PC-9 (cell line): ENCODE results near the gene NUDT13. TPM values are rescaled to one million over a fixed set of nuclear protein-coding genes. Genes with fewer than 3 reads are reported as not detected.

Experiments used
- BruUV-seq: library from RNA; stranded (reverse); fragments of 400-500 nt; replicated peaks from 2 replicates; lab custom pipeline; 2021; lab: Mats Ljungman, UMichigan
- CTCF ChIA-PET: fragments of 300-600 bp; sonication (Branson Sonifier 250); formaldehyde crosslinking; loops from one replicate; lab custom pipeline; 2022; ENCODE audit warnings: antibody characterized with exemption; lab: Charles Lee
- POLR2A ChIA-PET: fragments of 300-600 bp; sonication (Branson Sonifier 250); formaldehyde crosslinking; loops from one replicate; lab custom pipeline; 2022; ENCODE audit warnings: antibody characterized with exemption; ENCODE audit not compliant: unreplicated experiment; lab: Charles Lee
- DNase-seq, 2 experiments: peaks; one replicate each; pipeline versions ENCODE4 v3.0.0 to v3.0.0-alpha.2; 2015 to 2022; ENCODE audit warnings: mixed read lengths in 1 of 2
- H2AFZ ChIP-seq: fragments of 200-600 bp; sonication (generic); 2 replicates; pipeline ENCODE4 v1.8.1; 2017; ENCODE audit warnings: antibody characterized with exemption
- H3F3A ChIP-seq: fragments of 200-600 bp; sonication (generic); 2 replicates; pipeline ENCODE4 v1.8.1; 2017; ENCODE audit warnings: antibody characterized with exemption, mild to moderate bottlenecking, low read depth; ENCODE audit not compliant: insufficient read depth
- H3K27ac ChIP-seq: fragments of 200-600 bp; sonication (generic); 2 replicates; pipeline ENCODE4 v1.6.1; 2016; ENCODE audit warnings: mixed run types
- H3K27me3 ChIP-seq: fragments of 200-600 bp; sonication (generic); 2 replicates; pipeline ENCODE4 v1.6.1; 2016; ENCODE audit warnings: low read depth, mixed run types; ENCODE audit not compliant: insufficient read depth
- H3K36me3 ChIP-seq: fragments of 200-600 bp; sonication (generic); 2 replicates; pipeline ENCODE4 v1.6.1; 2016; ENCODE audit warnings: low read depth, mixed run types
- H3K4me1 ChIP-seq: fragments of 200-600 bp; sonication (generic); replicated peaks from 2 replicates; pipeline ENCODE4 v1.6.1; 2016; ENCODE audit warnings: mixed run types; ENCODE audit not compliant: insufficient read depth
- H3K4me2 ChIP-seq: fragments of 200-600 bp; sonication (generic); 2 replicates; pipeline ENCODE4 v1.6.1; 2017; ENCODE audit warnings: mixed run types
- H3K4me3 ChIP-seq: fragments of 200-600 bp; sonication (generic); 2 replicates; pipeline ENCODE4 v1.6.1; 2016; ENCODE audit warnings: mixed run types
- H3K79me2 ChIP-seq: fragments of 200-600 bp; sonication (generic); 2 replicates; pipeline ENCODE4 v1.6.1; 2017; ENCODE audit warnings: low read depth, mixed run types
- H3K9me2 ChIP-seq: fragments of 200-600 bp; sonication (generic); 2 replicates; pipeline ENCODE4 v1.8.1; 2017; ENCODE audit warnings: mild to moderate bottlenecking; ENCODE audit not compliant: insufficient read depth
- H3K9me3 ChIP-seq: fragments of 200-600 bp; sonication (generic); 2 replicates; pipeline ENCODE4 v1.8.1; 2016; ENCODE audit warnings: low read depth; ENCODE audit not compliant: insufficient read depth
- H4K20me1 ChIP-seq: fragments of 200-600 bp; sonication (generic); 2 replicates; pipeline ENCODE4 v1.8.1; 2017; ENCODE audit not compliant: insufficient read depth
- EZH2 ChIP-seq: fragments of 200-600 bp; sonication (generic); IDR thresholded peaks from 2 replicates; pipeline ENCODE4 v1.8.0; 2017; ENCODE audit warnings: antibody characterized with exemption, low read depth
- intact Hi-C: fragments of 100-400 bp; cut with micrococcal nuclease; formaldehyde crosslinking; loops from one replicate; pipeline ENCODE4 v1.10.0; 2022; ENCODE audit not compliant: unreplicated experiment
- total RNA-seq: library from RNA; stranded (reverse); gene quantifications from 2 replicates; pipeline ENCODE4 v1.2.3, GENCODE V29; 2021
- TF ChIP-seq, protein P1 (sequence below): fragments of 200-600 bp; sonication (generic); conservative IDR thresholded peaks from 2 replicates; pipeline ENCODE4 v1.6.1; 2017; ENCODE audit warnings: mixed run types, antibody characterized with exemption, mild to moderate bottlenecking, moderate library complexity

Gene NUDT13
- total RNA-seq, 1 experiment from 2014 or later, result 5.2 TPM

DNA sequence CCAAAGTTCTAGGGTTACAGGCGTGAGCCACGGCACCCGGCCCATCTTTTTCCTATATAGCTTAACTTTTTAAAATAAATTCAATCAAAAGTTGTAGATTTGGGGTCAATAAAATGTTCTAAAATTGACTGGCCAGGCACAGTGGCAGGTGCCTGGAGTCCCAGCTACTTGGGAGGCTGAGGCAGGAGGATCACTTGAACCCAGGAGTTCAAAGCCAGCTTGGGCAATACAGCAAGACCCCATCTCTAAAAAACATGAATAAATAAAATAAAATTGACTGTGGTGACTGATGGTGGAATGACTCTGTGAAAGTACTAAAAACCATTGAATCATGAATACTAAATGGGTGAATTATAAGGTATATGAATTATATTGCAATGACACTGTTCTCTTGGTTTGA is 34.4 kb upstream of the NUDT13 start:
- H3K36me3 ChIP-seq, result no peaks in the 10 kb centered on the region
- no peak overlapping the region for H2AFZ ChIP-seq
- H3K9me2 ChIP-seq, result no peaks in the 10 kb centered on the region
- H3K4me3 ChIP-seq, result no peak overlapping the region
- DNase-seq, result no peak
- H3F3A ChIP-seq, result no peaks in the 10 kb centered on the region
- no peaks in the 10 kb centered on the region for H3K27me3 ChIP-seq
- CTCF ChIA-PET, result no interaction called here
- H4K20me1 ChIP-seq, result no peaks in the 10 kb centered on the region
- no TSS peak for BruUV-seq
- no peak overlapping the region for H3K27ac ChIP-seq
- H3K79me2 ChIP-seq, result peaks cover 3% of the 10 kb centered on the region; the same call in 1 of the 2 replicates
- POLR2A ChIA-PET, result no interaction called here
- H3K4me2 ChIP-seq, result no peak overlapping the region
- no peaks in the 10 kb centered on the region for H3K9me3 ChIP-seq
- TF ChIP-seq EZH2, result no peak
- TF ChIP-seq, protein P1, sequence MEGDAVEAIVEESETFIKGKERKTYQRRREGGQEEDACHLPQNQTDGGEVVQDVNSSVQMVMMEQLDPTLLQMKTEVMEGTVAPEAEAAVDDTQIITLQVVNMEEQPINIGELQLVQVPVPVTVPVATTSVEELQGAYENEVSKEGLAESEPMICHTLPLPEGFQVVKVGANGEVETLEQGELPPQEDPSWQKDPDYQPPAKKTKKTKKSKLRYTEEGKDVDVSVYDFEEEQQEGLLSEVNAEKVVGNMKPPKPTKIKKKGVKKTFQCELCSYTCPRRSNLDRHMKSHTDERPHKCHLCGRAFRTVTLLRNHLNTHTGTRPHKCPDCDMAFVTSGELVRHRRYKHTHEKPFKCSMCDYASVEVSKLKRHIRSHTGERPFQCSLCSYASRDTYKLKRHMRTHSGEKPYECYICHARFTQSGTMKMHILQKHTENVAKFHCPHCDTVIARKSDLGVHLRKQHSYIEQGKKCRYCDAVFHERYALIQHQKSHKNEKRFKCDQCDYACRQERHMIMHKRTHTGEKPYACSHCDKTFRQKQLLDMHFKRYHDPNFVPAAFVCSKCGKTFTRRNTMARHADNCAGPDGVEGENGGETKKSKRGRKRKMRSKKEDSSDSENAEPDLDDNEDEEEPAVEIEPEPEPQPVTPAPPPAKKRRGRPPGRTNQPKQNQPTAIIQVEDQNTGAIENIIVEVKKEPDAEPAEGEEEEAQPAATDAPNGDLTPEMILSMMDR, result no peak
- intact Hi-C loops, result no loop called here
- no peaks in the 10 kb centered on the region for H3K4me1 ChIP-seq

DNA sequence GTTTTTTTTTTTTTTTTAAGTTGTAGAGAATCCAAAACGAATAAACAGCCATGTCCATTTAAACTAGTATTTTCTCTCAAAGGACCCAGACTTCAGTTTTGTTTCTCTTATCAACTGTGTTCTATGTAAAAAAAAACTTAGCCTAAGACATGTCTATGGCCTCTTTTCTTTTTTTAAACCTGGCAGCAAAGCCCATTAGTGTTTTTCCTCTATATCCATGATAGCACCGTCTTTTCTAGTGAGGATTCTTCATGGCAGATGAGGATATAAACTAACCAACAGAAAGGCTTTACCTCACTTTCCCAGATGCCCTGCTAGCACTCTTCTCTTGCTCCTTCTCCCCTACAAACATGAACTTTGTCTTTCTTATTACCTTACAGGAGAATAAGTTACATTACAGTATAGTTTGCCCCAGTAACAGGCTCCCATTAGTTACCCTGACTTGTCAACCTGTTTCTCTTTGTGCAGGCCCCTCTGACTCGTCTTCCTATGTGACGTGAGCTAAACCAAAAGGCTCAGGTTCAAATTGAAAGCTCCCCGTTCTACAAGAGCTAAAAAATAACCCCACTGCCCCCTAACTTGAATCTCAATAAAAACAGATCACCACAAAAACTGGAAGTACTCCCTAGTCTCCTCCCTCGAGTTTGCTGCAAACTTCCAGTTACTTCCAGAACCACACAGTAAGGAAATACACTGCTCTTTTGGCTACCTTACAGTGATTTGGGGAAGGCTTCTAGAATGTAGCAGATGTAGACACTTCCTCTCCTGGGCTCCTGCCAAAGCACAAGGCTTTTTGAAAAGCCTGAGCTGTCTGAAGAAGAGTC is 33.7 kb upstream of the NUDT13 start:
- Histone ChIP-seq H3K79me2 (peaks cover 3% of the 10 kb centered on the region; the same call in 1 of the 2 replicates), H3K27ac (no peak overlapping the region), H3K9me3 (no peaks in the 10 kb centered on the region), H3K36me3 (no peaks in the 10 kb centered on the region), H3K4me1 (no peaks in the 10 kb centered on the region), H3K9me2 (peaks cover under 1% of the 10 kb centered on the region; the same call in 1 of the 2 replicates), H3K27me3 (no peaks in the 10 kb centered on the region), H3K4me2 (no peak overlapping the region), H2AFZ (no peak overlapping the region), H4K20me1 (no peaks in the 10 kb centered on the region), H3F3A (no peaks in the 10 kb centered on the region), H3K4me3 (no peak overlapping the region)
- ChIA-PET POLR2A (no interaction called here), CTCF (interaction anchor here (0.5 to 0.7 kb wide), 2 partner anchors 25 to 1110 kb away, joined by 5 to 8 read pairs; no protein-coding TSS in a partner anchor)
- intact Hi-C loops, result no loop called here
- no peak for DNase-seq
- no TSS peak for BruUV-seq
- no peak for TF ChIP-seq EZH2
- TF ChIP-seq, protein P1, result no peak

DNA sequence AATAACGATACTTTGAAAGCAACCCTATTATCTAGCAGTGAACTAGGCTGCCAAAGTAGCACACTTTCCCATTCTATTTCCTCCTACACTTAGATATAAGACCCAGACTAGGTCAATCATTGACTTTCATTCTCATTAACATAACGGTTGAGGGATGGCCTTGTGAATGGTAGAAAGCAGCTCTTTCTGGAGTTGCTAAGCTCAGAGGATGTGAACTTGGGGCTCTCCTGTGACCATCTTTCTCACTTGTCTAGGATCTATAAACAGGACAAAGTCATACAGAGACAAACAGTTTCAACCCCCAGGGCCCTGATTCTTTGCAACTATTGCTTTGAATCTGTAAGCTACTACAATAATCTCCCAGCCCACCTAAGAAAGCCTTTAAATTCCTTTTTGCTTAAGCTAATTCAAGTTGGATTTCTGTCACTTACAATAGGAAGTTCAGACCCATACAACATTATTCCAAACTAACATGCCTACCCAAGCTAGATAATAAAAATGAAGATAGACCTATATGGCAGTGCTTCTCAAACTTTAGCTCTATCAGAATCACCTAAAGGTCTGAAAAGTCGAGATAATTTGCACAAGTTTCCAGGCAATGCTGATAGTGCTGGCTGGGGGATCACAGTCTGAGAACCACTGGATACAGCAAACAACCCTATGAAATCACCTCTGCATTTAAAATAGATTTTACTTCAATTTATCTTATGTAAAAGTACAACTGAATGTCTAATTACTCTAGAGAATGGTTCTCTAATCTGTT is 30.3 kb upstream of the NUDT13 start:
- H4K20me1 ChIP-seq, result no peaks in the 10 kb centered on the region
- POLR2A ChIA-PET, result no interaction called here

More for the DNA sequence above, 30.3 kb upstream of the NUDT13 start:
- no peaks in the 10 kb centered on the region for H3K4me1 ChIP-seq
- H3K36me3 ChIP-seq, result no peaks in the 10 kb centered on the region
- DNase-seq, result no peak
- no peak for TF ChIP-seq EZH2
- TF ChIP-seq, protein P1, result no peak
- H3K9me2 ChIP-seq, result peaks cover 4% of the 10 kb centered on the region; the same call in 1 of the 2 replicates
- no peak overlapping the region for H2AFZ ChIP-seq
- H3K4me3 ChIP-seq, result no peak overlapping the region
- no peak overlapping the region for H3K27ac ChIP-seq
- no peak overlapping the region for H3K4me2 ChIP-seq
- BruUV-seq, result no TSS peak
- peaks cover 6% of the 10 kb centered on the region; the same call in 1 of the 2 replicates for H3F3A ChIP-seq
- H3K79me2 ChIP-seq, result peaks cover 23% of the 10 kb centered on the region
- no peaks in the 10 kb centered on the region for H3K27me3 ChIP-seq
- no peaks in the 10 kb centered on the region for H3K9me3 ChIP-seq
- intact Hi-C loops, result no loop called here
- CTCF ChIA-PET, result no interaction called here
